Hair follicular keratinocyte (primary cell): ENCODE results near the gene IL1A. TPM values are rescaled to one million over a fixed set of nuclear protein-coding genes. Genes with fewer than 3 reads are reported as not detected.

Experiments used
- total RNA-seq: library from RNA; depleted of rRNA; stranded (reverse); fragments of >200 nt; gene quantifications from 2 replicates; pipeline ENCODE4 v1.2.3, GENCODE V29; 2015

The IL1A gene, protein sequence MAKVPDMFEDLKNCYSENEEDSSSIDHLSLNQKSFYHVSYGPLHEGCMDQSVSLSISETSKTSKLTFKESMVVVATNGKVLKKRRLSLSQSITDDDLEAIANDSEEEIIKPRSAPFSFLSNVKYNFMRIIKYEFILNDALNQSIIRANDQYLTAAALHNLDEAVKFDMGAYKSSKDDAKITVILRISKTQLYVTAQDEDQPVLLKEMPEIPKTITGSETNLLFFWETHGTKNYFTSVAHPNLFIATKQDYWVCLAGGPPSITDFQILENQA
- 305 and 483 TPM in 2 replicates for total RNA-seq

GRCh38 chr2:112784199-112785189 is at the start of gene IL1A:
TSS of gene IL1A (minus strand) at chr2:112784493. CDS start at chr2:112783770, 723 bp downstream.

GRCh38 chr2:112764071-112765044 is 19.9 kb downstream of the IL1A start, which contains the start of gene CKAP2L:
TSS of gene CKAP2L (minus strand) at chr2:112764609. CDS start at chr2:112764598, 11 bp downstream.

Other genes starting within 250 kb of the IL1A start
- 13.4 and 19.6 TPM in 2 replicates for gene POLR1B, start 242.0 kb downstream of the IL1A start, total RNA-seq
- gene CHCHD5, start 199.9 kb downstream of the IL1A start, total RNA-seq = 34.8 and 39.6 TPM in 2 replicates
- gene SLC20A1, start 138.6 kb downstream of the IL1A start, total RNA-seq = 87.7 and 102 TPM in 2 replicates
- gene NT5DC4, start 63.5 kb downstream of the IL1A start, total RNA-seq = not detected in 2 replicates
- 11.3 and 21.2 TPM in 2 replicates for gene CKAP2L, start 19.9 kb downstream of the IL1A start, total RNA-seq
- 199 and 298 TPM in 2 replicates for gene IL1B, start 52.3 kb upstream of the IL1A start, total RNA-seq
- not detected in 2 replicates for gene IL37, start 126.7 kb upstream of the IL1A start, total RNA-seq
- 5.0 and 9.3 TPM in 2 replicates for gene IL36G, start 193.5 kb upstream of the IL1A start, total RNA-seq
- not detected in 2 replicates for gene IL36A, start 221.0 kb upstream of the IL1A start, total RNA-seq